ENCODE results near the gene RASAL1.
A peak's percentile ranks its signal among the peaks of the same experiment; 100 is the strongest.

Gene RASAL1

GRCh38 chr12:113133036-113133435 is 2.5 kb downstream of the RASAL1 start:
- no peak for DNase-seq (ENCODE audit: low spot score)
- TF ChIP-seq CTCF (IDR thresholded peaks at IDR 0.05; ENCODE audit: extremely low read depth, missing control alignments): no peak

GRCh38 chr12:113131556-113131955 is 4.0 kb downstream of the RASAL1 start:
- TF ChIP-seq CTCF (IDR thresholded peaks at IDR 0.05; ENCODE audit: extremely low read depth, missing control alignments): no peak
- no peak for DNase-seq (ENCODE audit: low spot score)

- TF ChIP-seq CTCF (IDR thresholded peaks at IDR 0.05; ENCODE audit: extremely low read depth, missing control alignments): peak; percentile 41
- no peak for DNase-seq (ENCODE audit: low spot score)
Measured at GRCh38 chr12:113130457-113131135, 5.0 kb downstream of the RASAL1 start.

- no peak for DNase-seq (ENCODE audit: low spot score)
- no peak for TF ChIP-seq CTCF (IDR thresholded peaks at IDR 0.05; ENCODE audit: extremely low read depth, missing control alignments)
Measured at GRCh38 chr12:113129664-113130456, 5.7 kb downstream of the RASAL1 start.

GRCh38 chr12:113128802-113129663 is 6.5 kb downstream of the RASAL1 start:
- TF ChIP-seq CTCF (IDR thresholded peaks at IDR 0.05; ENCODE audit: extremely low read depth, missing control alignments): no peak
- no peak for DNase-seq (ENCODE audit: low spot score)

GRCh38 chr12:113127791-113128199 is 7.8 kb downstream of the RASAL1 start:
- TF ChIP-seq CTCF (IDR thresholded peaks at IDR 0.05; ENCODE audit: extremely low read depth, missing control alignments): no peak
- DNase-seq (ENCODE audit: low spot score): no peak
